Stromal cell of bone marrow (primary cell): ENCODE results near the gene PPP1R3G.
"Not testable (repeated sequence)": the region's sequence is repeated elsewhere in the genome, so short reads cannot be mapped to it uniquely, and the experiment has no call there.

Experiments used
- DNase-seq: peaks from one replicate; pipeline ENCODE4 v3.0.0-alpha.2; 2012; ENCODE audit warnings: low read depth

The PPP1R3G gene

GRCh38 chr6:5120011-5120410, 34.9 kb downstream of the PPP1R3G start:
- DNase-seq = no peak

DNA sequence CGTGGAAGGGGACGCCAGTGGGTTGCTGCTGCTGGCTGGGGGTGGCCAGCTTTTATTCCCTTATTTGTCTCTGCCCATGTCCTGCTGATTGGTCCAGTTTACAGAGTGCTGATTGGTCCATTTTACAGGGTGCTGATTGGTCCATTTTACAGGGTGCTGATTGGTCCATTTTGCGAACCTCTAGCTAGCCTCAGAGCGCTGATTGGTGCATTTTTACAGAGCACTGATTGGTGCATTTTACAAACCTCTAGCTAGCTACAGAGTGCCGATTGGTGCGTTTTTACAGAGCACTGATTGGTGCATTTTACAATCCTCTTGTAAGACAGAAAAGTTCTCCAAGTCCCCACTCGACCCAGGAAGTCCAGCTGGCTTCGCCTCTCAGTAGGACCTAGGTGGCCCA, 35.4 kb downstream of the PPP1R3G start:
- not testable (repeated sequence) for DNase-seq

DNA sequence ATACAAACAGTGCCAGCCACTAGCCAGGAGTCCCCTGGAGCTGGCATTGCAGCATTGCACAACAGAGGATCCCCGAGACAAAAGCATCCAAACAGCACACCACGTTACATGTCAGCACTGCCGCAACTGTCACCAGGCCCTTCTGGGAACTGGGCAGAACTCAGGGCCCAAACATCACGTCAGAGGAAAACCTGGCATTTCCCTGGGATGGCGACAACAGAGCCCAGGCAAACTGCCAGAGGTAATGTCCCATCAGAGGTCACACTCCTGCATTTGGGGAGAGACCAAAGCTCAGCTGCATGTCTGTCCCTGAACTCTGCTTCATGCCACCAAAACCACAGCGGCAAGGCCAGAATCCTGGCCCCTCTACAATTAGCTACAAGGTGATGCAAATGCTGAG, 36.3 kb downstream of the PPP1R3G start:
- no peak for DNase-seq

DNA sequence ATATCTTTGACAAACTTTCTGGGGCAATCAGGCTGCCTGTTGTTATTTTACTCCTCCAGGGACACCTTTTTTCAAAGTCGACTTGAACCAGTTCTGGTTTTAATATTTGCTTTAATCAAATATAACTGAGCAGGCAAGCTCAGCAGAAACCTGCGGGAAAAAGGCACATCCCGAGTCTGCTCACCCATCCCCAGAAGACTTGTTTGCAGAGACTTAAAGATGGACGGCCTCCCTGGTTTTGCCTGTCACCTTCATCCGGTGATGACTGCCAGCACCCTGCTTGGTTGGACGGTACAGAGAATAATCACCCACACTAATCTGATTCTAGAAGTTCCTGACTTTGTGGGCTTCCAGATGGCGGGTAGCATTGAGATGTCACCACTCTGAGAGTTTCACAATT, 36.8 kb downstream of the PPP1R3G start:
- no peak for DNase-seq

DNA sequence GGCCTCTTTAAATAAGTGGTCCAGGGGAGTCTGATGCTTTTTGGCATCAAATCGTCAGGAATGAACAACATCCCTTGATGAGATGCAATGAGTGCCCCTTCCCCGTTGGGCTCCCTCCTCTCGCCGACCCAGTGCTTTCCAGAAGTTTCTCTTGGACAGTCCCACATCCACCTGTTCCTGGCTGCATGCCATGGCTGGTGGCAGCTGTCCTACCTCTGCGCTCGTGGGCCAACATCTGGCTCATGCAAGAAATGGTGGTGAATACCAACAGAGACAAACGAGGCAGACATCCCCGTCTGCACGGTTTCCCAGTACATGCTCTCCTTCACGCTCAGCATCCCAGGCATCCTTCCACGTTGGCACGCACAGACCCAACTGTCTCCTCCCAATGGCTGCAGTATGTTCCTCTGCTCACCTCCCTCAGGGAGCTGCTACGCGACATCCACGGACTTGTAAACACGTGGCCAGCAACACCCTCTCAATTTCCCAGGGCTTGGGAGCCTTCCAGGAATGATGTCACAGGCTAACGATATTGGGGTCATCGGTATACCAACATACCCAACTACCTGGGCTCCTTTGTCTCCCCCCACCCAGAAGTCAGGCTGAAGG, 37.5 kb downstream of the PPP1R3G start:
- no peak for DNase-seq

- no peak for DNase-seq
Observed at GRCh38 chr6:5123296-5124143, 38.4 kb downstream of the PPP1R3G start.

- no peak for DNase-seq
Observed at GRCh38 chr6:5124526-5124925, 39.4 kb downstream of the PPP1R3G start.

DNA sequence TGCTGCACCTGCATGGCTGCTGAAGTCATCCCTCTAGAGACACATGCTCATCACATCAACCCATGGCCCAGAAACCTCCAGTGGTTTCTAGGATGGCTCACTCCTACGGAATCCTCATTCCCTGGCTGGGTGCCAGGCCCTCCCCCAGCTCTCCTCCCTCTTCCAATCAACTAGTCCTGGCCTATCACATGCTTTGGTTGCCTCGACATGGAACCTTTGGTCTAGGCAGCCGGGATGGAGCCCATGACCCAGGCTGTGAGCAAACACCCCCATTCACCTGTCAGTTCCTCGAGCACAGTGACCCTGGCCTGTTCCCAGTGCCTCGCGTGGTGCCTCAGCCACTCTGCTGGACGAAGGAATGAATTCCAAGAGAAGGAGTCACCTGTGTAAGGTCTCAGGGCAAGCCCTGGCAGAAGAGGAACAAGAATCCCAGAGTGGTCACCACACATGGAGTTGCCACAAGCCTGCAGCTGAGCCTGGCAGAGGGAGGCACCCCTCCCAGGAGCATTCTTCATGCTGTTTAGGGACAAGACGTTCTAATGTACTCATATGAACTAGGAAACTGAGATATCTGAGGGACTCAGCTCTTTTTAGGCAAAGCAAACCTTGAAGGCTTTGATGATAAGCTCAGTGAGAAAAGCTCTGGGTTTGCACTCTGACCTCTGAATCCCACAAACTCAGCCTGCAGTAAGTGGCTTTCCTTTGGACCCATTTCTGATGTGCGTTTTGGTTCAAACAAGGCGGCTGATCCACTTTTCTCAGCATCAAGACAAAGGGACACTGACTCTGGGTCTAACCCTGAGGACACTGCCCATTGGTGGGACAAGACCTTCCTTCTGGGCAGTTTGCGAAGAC, 40.2 kb downstream of the PPP1R3G start:
- no peak for DNase-seq

DNA sequence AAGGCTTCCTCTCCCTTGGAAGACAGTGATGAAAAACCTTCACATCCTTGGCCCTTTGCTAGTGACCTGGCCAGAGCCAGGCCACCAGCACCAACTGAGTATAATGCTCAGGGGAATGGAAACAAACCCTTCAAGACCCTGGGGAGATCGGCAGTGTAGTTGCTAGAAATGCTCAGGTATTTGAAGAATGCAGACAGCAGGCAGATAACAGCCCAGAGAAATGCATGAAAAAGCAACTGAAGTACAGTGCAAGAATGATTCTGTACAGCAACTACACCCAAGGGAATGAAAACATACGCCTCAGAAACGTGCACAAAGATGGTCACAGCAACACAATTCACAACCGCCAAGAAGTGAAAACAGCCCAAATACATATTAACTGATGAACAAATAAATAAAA, 41.1 kb downstream of the PPP1R3G start:
- DNase-seq = no peak

- no peak for DNase-seq
Observed at GRCh38 chr6:5127106-5127687, 42.1 kb downstream of the PPP1R3G start.

DNA sequence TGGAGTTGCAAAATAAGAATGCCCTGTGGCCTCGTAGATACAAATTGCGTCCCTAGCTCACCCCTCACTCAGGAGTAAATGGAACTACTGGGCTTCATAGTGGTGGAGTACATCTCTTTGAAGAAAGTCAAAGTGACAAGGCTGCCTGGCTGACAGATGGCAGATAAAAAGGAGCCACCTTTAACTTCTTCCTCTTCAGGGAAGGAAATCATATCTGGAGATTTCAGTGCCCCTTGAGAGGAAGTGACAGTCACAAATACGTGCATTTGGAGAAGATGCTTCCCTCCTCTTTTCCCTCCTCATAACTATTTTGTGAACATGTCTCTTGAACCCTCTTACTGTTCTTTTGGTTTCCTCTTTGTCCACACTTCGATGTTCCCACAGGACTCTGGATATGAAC, 43.2 kb downstream of the PPP1R3G start:
- DNase-seq = no peak

DNA sequence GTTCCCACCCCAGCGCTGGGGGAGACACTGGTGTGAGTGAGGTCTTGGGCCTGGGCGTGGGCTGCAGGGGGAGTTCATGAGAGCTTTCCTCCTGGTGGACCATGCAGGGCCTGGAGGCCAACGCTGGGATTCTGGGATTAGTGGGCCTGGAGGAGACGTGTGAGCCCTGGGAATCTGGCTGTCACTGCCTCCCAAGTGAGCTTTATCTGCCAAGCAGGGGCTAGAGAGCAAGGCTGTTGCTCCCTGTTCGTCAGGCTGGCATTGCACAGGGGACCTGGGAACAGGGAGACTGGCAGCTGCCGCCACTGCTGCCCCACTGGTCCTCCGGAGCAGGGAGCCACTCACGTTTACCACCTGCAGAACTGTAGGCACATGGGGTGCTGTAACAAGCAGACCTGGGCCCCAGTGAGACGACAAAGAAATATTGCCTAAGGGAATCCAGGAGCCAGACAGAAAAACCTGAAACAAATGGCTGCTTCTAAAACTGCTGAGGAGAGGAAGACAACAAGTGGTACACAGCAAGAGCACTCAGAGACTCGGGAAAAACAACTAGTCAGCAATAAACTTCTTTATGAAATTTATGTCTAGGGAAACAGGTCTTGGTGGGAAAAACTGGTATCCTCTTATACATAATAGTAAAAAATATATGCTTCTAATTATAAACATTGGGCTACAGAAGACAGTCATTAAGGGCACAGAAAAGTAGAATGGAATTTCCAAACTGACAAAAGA, 45.2 kb downstream of the PPP1R3G start:
- DNase-seq = no peak

DNA sequence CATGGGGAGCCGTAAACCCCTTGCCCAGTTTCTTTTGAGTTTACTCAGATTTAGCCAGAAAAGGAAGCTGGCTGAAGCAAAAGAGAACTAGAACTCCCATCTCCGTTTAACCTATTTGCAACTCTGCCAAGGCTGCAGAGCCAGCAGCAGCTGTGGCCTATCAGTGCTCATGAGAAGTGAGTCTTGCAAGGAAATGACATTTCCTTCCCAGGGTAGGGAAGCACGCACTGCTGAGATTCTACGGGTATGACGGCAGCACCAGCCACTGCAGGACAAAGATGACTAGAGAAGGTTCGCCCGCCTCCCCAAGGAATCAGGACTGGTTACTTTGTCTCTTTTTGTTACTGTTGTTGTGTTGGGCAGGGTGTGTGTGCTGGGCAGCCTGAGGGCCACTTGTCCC, 47.6 kb downstream of the PPP1R3G start:
- DNase-seq = peak; percentile 79

- no peak for DNase-seq
Observed at GRCh38 chr6:5133943-5134342, 48.8 kb downstream of the PPP1R3G start.

DNA sequence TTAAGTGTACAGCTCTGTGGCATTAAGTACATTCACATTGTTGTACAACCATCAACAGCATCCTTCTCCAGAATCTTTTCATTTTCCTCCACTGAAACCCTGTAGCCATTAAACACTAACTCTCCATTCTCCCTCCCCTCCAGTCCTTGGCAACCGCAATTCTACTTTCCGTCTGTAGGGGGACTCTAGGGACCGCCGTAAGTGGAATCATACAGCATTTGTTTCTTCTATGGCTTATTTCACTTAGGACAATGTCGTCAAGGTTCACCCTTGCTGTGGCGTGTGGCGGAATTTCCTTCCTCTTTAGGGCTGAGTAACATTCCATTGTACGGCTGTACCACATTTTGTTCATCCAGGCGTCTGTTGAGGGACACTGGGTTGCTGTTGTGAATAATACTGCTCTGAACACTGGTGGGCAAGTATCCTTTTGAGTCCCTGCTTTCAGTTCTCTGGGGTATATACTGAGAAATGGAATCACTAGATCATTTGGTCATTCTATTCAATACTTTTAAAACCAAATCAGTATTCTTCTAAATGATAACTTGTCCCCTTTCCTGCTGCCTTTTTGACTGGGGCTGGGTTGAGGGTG, 50.7 kb downstream of the PPP1R3G start:
- DNase-seq = no peak

DNA sequence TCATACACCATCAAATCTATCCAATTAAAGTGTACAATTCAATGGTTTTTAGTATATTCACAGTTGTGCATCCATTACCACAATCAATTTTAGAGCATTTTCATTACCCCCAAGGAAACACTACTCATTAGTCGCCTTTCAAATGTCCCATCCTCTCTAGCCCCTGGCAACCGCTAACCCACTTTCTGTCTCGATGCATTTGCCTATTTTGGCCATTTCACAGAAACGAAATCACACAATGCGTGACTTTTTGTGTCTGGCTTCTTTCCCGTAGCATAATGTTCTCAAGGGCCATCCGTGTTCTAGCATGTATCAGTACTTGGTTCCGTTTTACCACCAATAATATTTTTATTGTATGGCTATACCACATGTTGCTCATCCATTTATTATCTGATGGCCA, 51.7 kb downstream of the PPP1R3G start:
- DNase-seq = no peak
